HEK293 (cell line): ENCODE measurements around the gene NFATC2IP.
A peak's percentile ranks its signal among the peaks of the same experiment; 100 is the strongest.

ENCODE experiments used
- BCL6B ChIP-seq: fragments of 450-650 bp; formaldehyde crosslinking; IDR thresholded peaks from 2 replicates; pipeline ENCODE4 v1.5.1; 2017; ENCODE audit warnings: missing biosample characterization, missing genetic modification characterization
- KLF10 ChIP-seq: fragments of 450-650 bp; IDR thresholded peaks from 2 replicates; pipeline ENCODE4 v1.5.1; 2018; ENCODE audit warnings: missing biosample characterization, mild to moderate bottlenecking, missing genetic modification characterization
- KLF9 ChIP-seq: fragments of 450-650 bp; formaldehyde crosslinking; IDR thresholded peaks from 2 replicates; pipeline ENCODE4 v1.5.1; 2016; ENCODE audit warnings: missing biosample characterization, missing genetic modification characterization, low read depth
- RBAK ChIP-seq: fragments of 450-650 bp; formaldehyde crosslinking; IDR thresholded peaks from 2 replicates; pipeline ENCODE4 v1.5.1; 2016; ENCODE audit warnings: missing biosample characterization, missing genetic modification characterization
- ZBTB49 ChIP-seq: fragments of 450-650 bp; formaldehyde crosslinking; IDR thresholded peaks from 2 replicates; pipeline ENCODE4 v1.5.1; 2016; ENCODE audit warnings: missing biosample characterization, missing genetic modification characterization, low read depth
- ZFP41 ChIP-seq: fragments of 450-650 bp; formaldehyde crosslinking; IDR thresholded peaks from 2 replicates; pipeline ENCODE4 v1.5.1; 2016; ENCODE audit warnings: missing biosample characterization, missing genetic modification characterization, borderline replicate concordance
- ZNF133 ChIP-seq: fragments of 450-650 bp; formaldehyde crosslinking; IDR thresholded peaks from 2 replicates; pipeline ENCODE4 v1.5.1; 2016; ENCODE audit warnings: missing biosample characterization, missing genetic modification characterization
- ZNF202 ChIP-seq: fragments of 450-650 bp; formaldehyde crosslinking; IDR thresholded peaks from 2 replicates; pipeline ENCODE4 v1.5.1; 2016; ENCODE audit warnings: missing biosample characterization, missing genetic modification characterization, borderline replicate concordance
- ZNF248 ChIP-seq: fragments of 450-650 bp; formaldehyde crosslinking; IDR thresholded peaks from 2 replicates; pipeline ENCODE4 v1.5.1; 2017; ENCODE audit warnings: missing biosample characterization, missing genetic modification characterization
- ZNF266 ChIP-seq: fragments of 450-650 bp; formaldehyde crosslinking; IDR thresholded peaks from 2 replicates; pipeline ENCODE4 v1.5.1; 2016; ENCODE audit warnings: missing biosample characterization, missing genetic modification characterization, low read depth
- ZNF366 ChIP-seq: fragments of 450-650 bp; formaldehyde crosslinking; conservative IDR thresholded peaks from 2 replicates; pipeline ENCODE4 v1.5.1; 2016; ENCODE audit warnings: missing biosample characterization, missing genetic modification characterization
- ZNF394 ChIP-seq: fragments of 450-650 bp; formaldehyde crosslinking; IDR thresholded peaks from 2 replicates; pipeline ENCODE4 v1.5.1; 2016; ENCODE audit warnings: missing biosample characterization, missing genetic modification characterization, mild to moderate bottlenecking, moderate library complexity, borderline replicate concordance
- ZNF404 ChIP-seq: fragments of 450-650 bp; formaldehyde crosslinking; IDR thresholded peaks from 2 replicates; pipeline ENCODE4 v1.5.1; 2017; ENCODE audit warnings: missing biosample characterization, missing genetic modification characterization
- ZNF449 ChIP-seq: fragments of 450-650 bp; formaldehyde crosslinking; IDR thresholded peaks from 2 replicates; pipeline ENCODE4 v1.5.1; 2017; ENCODE audit warnings: missing biosample characterization, mild to moderate bottlenecking, missing genetic modification characterization, moderate library complexity
- ZNF510 ChIP-seq: fragments of 450-650 bp; formaldehyde crosslinking; IDR thresholded peaks from 2 replicates; pipeline ENCODE4 v1.5.1; 2018; ENCODE audit warnings: mild to moderate bottlenecking, missing genetic modification characterization, missing biosample characterization; ENCODE audit not compliant: insufficient replicate concordance
- ZNF555 ChIP-seq: fragments of 450-650 bp; formaldehyde crosslinking; conservative IDR thresholded peaks from 2 replicates; pipeline ENCODE4 v1.5.1; 2017; ENCODE audit warnings: missing biosample characterization, mild to moderate bottlenecking, missing genetic modification characterization, inconsistent platforms
- ZNF558 ChIP-seq: fragments of 450-650 bp; formaldehyde crosslinking; IDR thresholded peaks from 2 replicates; pipeline ENCODE4 v1.5.1; 2016; ENCODE audit warnings: missing biosample characterization, missing genetic modification characterization
- ZNF561 ChIP-seq: fragments of 450-650 bp; IDR thresholded peaks from 2 replicates; pipeline ENCODE4 v1.5.1; 2018; ENCODE audit warnings: missing biosample characterization, missing genetic modification characterization, borderline replicate concordance
- ZNF571 ChIP-seq: fragments of 450-650 bp; formaldehyde crosslinking; IDR thresholded peaks from 2 replicates; pipeline ENCODE4 v1.5.0; 2017; ENCODE audit warnings: missing biosample characterization, missing genetic modification characterization
- ZNF626 ChIP-seq: fragments of 450-650 bp; sonication (Bioruptor Pico); formaldehyde crosslinking; IDR thresholded peaks from 2 replicates; pipeline ENCODE4 v1.5.1; 2018; ENCODE audit warnings: missing biosample characterization, missing genetic modification characterization, inconsistent platforms
- ZNF670 ChIP-seq: fragments of 450-650 bp; formaldehyde crosslinking; IDR thresholded peaks from 2 replicates; pipeline ENCODE4 v1.5.1; 2016; ENCODE audit warnings: missing biosample characterization, missing genetic modification characterization, low read depth
- ZNF707 ChIP-seq: fragments of 450-650 bp; formaldehyde crosslinking; IDR thresholded peaks from 2 replicates; pipeline ENCODE4 v1.5.1; 2016; ENCODE audit warnings: missing biosample characterization, missing genetic modification characterization
- ZNF830 ChIP-seq: fragments of 450-650 bp; IDR thresholded peaks from 2 replicates; pipeline ENCODE4 v1.5.0; 2018; ENCODE audit warnings: missing biosample characterization, missing genetic modification characterization, low read depth, mild to moderate bottlenecking, moderate library complexity
- ZSCAN23 ChIP-seq: fragments of 450-650 bp; formaldehyde crosslinking; IDR thresholded peaks from 2 replicates; pipeline ENCODE4 v1.5.1; 2016; ENCODE audit warnings: missing biosample characterization, missing genetic modification characterization
- TF ChIP-seq, protein P1 (sequence below): fragments of 450-650 bp; formaldehyde crosslinking; IDR thresholded peaks from 2 replicates; pipeline ENCODE4 v1.5.1; 2016; ENCODE audit warnings: missing biosample characterization, missing genetic modification characterization
- TF ChIP-seq, protein P2 (sequence below): fragments of 450-650 bp; formaldehyde crosslinking; IDR thresholded peaks from 2 replicates; pipeline ENCODE4 v1.5.1; 2016; ENCODE audit warnings: missing biosample characterization, missing genetic modification characterization
- TF ChIP-seq, protein P3 (sequence below): fragments of 450-650 bp; formaldehyde crosslinking; IDR thresholded peaks from 2 replicates; pipeline ENCODE4 v1.5.0; 2017; ENCODE audit warnings: missing biosample characterization, missing genetic modification characterization, borderline replicate concordance

The NFATC2IP gene

DNA sequence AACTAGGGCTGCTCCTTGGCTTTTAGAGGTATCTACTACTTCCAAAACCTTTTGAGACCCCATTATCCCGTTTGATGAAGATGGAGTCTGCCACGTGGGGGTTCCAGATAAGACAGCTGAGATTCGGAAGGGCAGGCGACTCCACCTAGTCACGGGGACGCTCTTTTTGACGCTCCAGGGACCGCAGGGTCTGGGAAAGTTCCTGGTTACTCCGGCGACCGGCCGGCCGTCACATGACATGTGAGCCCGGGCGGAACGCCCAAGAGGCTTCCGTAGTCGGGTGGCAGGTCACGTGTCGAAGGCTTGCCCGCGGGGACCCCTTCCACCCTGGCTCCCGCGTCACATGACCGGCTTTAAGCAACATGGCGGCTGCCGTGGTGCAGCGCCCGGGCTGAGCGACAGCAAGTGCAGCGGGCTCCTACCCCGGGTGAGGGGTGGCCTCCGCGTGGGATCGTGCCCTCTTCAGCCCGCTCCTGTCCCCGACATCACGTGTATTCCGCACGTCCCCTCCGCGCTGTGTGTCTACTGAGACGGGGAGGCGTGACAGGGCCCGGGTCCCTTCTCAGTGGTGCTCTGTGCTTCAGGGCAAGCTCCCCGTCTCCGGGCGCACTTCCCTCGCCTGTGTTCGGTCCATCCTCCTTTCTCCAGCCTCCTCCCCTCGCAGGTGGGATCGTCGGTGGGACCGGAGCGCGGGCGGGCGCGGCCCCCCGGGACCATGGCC is 23.9 kb downstream of the NFATC2IP start, which contains the start of gene SPNS1 (continued):
- TF ChIP-seq ZNF248 (tag by site-specific recombination) (no peak), ZFP41 (tag by site-specific recombination) (no peak), ZNF266 (tag by site-specific recombination) (no peak), ZSCAN23 (0 out of 2 replicates have a peak, but pooled peaks have one; percentile 60), ZNF449 (tag by site-specific recombination) (peak; percentile 53; the same call in 1 of the 2 replicates), ZNF394 (peak; percentile 57; the same call in 1 of the 2 replicates), ZNF830 (tag by site-specific recombination) (no peak), KLF10 (tag by site-specific recombination) (peak; percentile 78; the same call in 1 of the 2 replicates), BCL6B (tag by site-specific recombination) (no peak), ZNF510 (no peak), ZNF561 (tag by site-specific recombination) (peak; percentile 98), ZNF366 (tag by site-specific recombination) (peak; percentile 72), ZNF202 (tag by site-specific recombination) (no peak), ZNF558 (tag by site-specific recombination) (no peak), ZNF404 (tag by site-specific recombination) (no peak), ZNF670 (tag by site-specific recombination) (no peak), ZNF626 (tag by site-specific recombination) (no peak), ZNF571 (tag by site-specific recombination) (no peak), KLF9 (tag by site-specific recombination) (peak; percentile 83), ZNF555 (tag by site-specific recombination) (no peak), ZBTB49 (tag by site-specific recombination) (no peak), ZNF707 (tag by site-specific recombination) (no peak), ZNF133 (tag by site-specific recombination) (peak; percentile 34; the same call in 1 of the 2 replicates), RBAK (no peak)
- TF ChIP-seq, protein P1, sequence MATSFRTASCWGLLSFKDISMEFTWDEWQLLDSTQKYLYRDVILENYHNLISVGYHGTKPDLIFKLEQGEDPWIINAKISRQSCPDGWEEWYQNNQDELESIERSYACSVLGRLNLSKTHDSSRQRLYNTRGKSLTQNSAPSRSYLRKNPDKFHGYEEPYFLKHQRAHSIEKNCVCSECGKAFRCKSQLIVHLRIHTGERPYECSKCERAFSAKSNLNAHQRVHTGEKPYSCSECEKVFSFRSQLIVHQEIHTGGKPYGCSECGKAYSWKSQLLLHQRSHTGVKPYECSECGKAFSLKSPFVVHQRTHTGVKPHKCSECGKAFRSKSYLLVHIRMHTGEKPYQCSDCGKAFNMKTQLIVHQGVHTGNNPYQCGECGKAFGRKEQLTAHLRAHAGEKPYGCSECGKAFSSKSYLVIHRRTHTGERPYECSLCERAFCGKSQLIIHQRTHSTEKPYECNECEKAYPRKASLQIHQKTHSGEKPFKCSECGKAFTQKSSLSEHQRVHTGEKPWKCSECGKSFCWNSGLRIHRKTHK = no peak
- TF ChIP-seq, protein P2, sequence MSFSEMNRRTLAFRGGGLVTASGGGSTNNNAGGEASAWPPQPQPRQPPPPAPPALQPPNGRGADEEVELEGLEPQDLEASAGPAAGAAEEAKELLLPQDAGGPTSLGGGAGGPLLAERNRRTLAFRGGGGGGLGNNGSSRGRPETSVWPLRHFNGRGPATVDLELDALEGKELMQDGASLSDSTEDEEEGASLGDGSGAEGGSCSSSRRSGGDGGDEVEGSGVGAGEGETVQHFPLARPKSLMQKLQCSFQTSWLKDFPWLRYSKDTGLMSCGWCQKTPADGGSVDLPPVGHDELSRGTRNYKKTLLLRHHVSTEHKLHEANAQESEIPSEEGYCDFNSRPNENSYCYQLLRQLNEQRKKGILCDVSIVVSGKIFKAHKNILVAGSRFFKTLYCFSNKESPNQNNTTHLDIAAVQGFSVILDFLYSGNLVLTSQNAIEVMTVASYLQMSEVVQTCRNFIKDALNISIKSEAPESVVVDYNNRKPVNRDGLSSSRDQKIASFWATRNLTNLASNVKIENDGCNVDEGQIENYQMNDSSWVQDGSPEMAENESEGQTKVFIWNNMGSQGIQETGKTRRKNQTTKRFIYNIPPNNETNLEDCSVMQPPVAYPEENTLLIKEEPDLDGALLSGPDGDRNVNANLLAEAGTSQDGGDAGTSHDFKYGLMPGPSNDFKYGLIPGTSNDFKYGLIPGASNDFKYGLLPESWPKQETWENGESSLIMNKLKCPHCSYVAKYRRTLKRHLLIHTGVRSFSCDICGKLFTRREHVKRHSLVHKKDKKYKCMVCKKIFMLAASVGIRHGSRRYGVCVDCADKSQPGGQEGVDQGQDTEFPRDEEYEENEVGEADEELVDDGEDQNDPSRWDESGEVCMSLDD (tag by site-specific recombination) = peak; percentile 90
- TF ChIP-seq, protein P3, sequence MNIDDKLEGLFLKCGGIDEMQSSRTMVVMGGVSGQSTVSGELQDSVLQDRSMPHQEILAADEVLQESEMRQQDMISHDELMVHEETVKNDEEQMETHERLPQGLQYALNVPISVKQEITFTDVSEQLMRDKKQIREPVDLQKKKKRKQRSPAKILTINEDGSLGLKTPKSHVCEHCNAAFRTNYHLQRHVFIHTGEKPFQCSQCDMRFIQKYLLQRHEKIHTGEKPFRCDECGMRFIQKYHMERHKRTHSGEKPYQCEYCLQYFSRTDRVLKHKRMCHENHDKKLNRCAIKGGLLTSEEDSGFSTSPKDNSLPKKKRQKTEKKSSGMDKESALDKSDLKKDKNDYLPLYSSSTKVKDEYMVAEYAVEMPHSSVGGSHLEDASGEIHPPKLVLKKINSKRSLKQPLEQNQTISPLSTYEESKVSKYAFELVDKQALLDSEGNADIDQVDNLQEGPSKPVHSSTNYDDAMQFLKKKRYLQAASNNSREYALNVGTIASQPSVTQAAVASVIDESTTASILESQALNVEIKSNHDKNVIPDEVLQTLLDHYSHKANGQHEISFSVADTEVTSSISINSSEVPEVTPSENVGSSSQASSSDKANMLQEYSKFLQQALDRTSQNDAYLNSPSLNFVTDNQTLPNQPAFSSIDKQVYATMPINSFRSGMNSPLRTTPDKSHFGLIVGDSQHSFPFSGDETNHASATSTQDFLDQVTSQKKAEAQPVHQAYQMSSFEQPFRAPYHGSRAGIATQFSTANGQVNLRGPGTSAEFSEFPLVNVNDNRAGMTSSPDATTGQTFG (tag by site-specific recombination) = 0 out of 2 replicates have a peak, but pooled peaks have one; percentile 68
